C4-2B (cell line): Measurements from ENCODE around the gene ARSJ.

Experiments
- ZFX ChIP-seq: fragments of 450-650 bp; IDR thresholded peaks from 2 replicates; pipeline ENCODE4 v1.6.1; 2017
- TF ChIP-seq, protein P1 (sequence below): fragments of 450-650 bp; conservative IDR thresholded peaks from 2 replicates; pipeline ENCODE4 v1.5.1; 2017; ENCODE audit warnings: mild to moderate bottlenecking

DNA sequence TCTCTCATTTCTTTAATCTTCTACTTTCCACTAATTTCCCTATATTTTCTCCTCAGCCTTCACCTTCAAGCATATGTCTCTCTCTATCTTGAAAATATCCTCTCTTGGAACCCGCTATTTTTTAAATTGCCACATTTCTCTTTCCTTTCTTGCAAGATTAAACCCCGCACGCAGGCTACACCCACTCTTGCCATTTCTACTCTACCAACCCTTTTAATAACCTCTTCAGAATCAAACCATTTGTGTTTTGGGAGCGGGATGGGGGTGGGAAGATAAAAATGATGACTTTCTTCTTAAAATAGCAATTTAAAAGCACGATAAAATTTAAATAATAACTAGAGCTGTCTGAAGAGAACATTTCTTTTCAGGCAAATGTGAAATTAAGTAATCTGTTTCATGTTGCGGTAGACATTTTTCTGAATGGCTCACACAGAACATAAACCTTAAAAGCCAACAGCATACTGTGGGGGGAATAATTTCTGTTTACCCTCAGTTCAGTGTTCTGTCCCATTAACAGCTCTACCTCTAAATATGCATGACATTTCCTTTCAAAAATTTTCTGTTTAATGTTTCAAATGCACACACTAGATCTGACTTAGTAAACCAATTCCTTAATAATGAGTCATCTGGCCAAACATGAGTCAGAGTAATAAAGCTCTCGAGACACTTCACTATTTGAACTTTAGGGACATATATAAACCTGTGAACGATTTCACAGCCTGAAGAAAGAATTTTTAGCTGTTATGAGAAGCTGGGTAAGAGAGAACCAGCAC, 20.5 kb downstream of the ARSJ start:
- TF ChIP-seq, protein P1, sequence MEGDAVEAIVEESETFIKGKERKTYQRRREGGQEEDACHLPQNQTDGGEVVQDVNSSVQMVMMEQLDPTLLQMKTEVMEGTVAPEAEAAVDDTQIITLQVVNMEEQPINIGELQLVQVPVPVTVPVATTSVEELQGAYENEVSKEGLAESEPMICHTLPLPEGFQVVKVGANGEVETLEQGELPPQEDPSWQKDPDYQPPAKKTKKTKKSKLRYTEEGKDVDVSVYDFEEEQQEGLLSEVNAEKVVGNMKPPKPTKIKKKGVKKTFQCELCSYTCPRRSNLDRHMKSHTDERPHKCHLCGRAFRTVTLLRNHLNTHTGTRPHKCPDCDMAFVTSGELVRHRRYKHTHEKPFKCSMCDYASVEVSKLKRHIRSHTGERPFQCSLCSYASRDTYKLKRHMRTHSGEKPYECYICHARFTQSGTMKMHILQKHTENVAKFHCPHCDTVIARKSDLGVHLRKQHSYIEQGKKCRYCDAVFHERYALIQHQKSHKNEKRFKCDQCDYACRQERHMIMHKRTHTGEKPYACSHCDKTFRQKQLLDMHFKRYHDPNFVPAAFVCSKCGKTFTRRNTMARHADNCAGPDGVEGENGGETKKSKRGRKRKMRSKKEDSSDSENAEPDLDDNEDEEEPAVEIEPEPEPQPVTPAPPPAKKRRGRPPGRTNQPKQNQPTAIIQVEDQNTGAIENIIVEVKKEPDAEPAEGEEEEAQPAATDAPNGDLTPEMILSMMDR, result no peak
- TF ChIP-seq ZFX, result no peak
